H54 (cell line): Measurements from ENCODE around the gene RTN4R.
A peak's percentile ranks its signal among the peaks of the same experiment; 100 is the strongest.

Source experiments
- DNase-seq: peaks from one replicate; pipeline ENCODE4 v3.0.0; 2011; ENCODE audit warnings: low spot score, mixed read lengths; ENCODE audit not compliant: insufficient read length
- FAIRE-seq: peaks from 3 replicates; lab custom pipeline; 2011; peaks lifted over from hg19 to GRCh38; lab: Jason Lieb, UNC
- POLR2A ChIP-seq: IDR thresholded peaks from 2 replicates; pipeline ENCODE4 v1.6.1; 2011; ENCODE audit warnings: low read depth, mild to moderate bottlenecking, low read length

The RTN4R gene

GRCh38 chr22:20215742-20216141, 52.4 kb downstream of the RTN4R start:
- FAIRE-seq (no peak), DNase-seq (no peak)
- TF ChIP-seq POLR2A = no peak

DNA sequence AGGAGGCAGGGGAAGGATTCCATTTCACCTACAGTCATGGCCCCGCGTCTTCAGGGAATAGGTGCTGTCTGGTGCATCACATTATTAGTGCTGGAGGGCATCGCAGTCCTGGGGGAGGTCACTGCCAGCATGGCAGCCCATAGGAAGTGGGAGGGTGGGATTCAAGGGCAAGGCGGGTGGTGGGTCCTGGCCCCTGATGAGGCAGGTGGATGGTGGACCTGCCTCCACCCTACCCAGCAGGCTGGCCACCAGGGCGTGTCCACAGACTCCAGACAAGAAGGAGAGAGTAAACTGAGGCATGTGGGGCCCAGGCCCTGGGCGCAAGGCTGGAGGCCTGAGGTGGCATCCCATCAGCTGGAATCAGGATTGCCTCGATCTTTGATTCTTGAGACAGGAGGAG, 53.3 kb downstream of the RTN4R start:
- FAIRE-seq (no peak), DNase-seq (no peak)
- TF ChIP-seq POLR2A = no peak

DNA sequence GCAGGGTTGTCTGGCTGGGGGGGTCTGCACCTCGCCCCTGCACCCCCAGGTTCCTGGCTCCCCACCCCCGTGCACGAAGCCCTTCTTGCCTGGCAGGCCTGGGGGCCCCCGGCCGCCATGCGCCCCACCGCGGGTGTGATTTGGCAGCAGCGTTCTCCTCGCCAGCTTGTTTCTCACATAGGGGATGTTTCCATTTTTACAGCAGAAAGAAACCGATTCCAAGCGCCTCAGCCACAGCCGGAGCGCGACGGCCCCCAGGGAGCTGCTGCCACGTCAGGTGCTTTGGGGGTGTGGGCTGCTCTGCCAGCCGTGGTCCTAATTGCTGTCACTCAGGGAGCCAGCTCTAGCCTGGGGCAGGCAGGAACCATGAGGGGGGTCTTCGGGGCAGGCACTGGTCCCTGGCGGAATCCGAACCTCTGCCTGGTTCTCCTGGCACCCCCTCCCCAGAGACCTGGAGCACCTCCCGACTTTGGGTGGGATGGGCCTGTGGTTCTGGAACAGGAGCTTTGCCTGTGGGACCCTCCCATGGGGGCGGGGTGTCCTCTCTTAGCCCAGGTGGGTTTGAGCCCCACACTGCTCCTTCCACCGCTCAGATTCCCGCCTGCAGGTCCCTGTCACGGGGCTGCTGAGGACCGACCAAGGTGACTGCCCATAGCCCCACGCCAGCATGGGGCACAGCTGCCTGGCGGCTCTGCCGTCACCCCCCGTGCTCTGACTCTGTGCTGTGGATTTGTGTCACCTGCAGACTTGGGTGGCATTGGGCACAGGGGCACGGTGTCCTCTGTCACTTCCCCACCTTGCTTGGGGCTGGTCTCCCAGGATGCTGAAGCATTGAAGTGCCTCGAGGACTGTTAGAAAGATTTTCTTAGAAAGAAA, 54.0 kb downstream of the RTN4R start:
- FAIRE-seq = no peak
- TF ChIP-seq POLR2A = no peak
- no peak for DNase-seq

GRCh38 chr22:20212754-20213699, 55.1 kb downstream of the RTN4R start:
- FAIRE-seq = no peak
- DNase-seq = no peak

GRCh38 chr22:20211997-20212753, 55.9 kb downstream of the RTN4R start:
- TF ChIP-seq POLR2A = no peak
- DNase-seq (no peak), FAIRE-seq (no peak)

More at GRCh38 chr22:20212754-20213699, 55.1 kb downstream of the RTN4R start:
- no peak for TF ChIP-seq POLR2A

GRCh38 chr22:20211409-20211996, 56.6 kb downstream of the RTN4R start:
- DNase-seq (no peak), FAIRE-seq (no peak)
- no peak for TF ChIP-seq POLR2A

GRCh38 chr22:20210473-20211059, 57.6 kb downstream of the RTN4R start:
- DNase-seq (no peak), FAIRE-seq (no peak)
- no peak for TF ChIP-seq POLR2A

- TF ChIP-seq POLR2A = no peak
- DNase-seq (no peak), FAIRE-seq (no peak)
These were observed 58.3 kb downstream of the RTN4R start for GRCh38 chr22:20209761-20210250.

- no peak for TF ChIP-seq POLR2A
- DNase-seq (no peak), FAIRE-seq (no peak)
These were observed 59.3 kb downstream of the RTN4R start for GRCh38 chr22:20208713-20209310.

DNA sequence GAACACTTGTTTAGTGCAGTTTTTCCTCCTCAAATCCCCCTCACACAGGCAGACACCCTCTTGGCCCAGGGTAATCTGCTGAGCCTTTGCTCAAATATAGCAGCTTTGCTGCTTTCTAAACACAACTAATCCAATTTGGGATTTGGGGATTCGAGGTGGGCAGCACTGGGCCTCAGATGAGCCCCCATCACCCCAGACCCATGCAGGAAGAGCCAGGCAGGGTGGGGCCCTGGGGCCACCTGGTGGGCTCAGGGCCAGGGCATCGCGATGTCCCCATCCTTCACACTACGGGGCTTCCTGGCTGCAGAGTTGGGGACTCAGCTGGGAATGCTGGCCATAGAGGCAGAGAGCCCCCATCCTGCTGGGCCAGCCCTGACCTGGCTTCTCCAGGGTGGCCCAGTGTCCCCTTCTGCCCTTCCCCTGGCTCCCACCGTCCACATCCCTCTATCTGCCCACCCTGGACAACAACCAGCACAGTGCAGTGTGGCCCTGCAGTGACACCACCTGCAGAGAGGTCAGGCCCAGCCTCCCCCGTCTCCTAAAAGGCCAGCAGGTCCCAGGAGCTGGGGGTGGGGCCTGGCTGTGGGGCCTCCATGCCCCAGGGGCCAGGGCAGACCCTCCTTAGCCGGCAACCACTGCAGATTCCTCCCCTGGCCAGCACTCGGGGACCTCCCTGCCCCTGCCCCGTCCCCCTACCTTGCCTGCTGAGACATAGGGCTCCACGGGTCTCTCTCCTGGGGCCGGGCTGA, 60.7 kb downstream of the RTN4R start:
- FAIRE-seq (no peak), DNase-seq (no peak)

DNA sequence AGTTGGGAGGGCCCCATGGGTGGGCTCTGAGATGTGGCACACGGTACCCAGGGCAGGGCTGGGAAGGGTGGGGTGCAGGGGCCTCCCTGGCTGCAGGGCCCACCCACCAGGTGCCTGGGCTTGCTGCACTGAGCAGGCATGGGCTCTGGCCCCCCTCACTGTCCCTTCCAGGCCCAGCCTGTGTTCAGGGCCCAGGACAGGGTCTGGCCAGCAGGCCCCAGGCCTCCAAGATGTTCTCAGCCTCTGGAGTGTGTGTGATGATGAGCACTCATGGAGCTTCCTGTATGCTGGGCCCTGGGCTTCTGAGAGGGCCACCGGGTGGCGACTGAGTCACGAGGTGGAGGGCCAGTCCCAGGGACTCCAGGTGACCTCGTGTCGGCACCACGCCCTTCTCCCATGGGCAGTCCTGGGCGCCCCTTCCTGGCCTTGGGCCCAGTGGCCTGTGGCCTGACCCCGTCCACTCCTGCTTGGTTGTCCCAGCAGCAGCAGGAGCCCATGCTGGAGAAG, 61.4 kb downstream of the RTN4R start:
- FAIRE-seq (no peak), DNase-seq (peak; percentile 48)
- no peak for TF ChIP-seq POLR2A

More for the DNA sequence above, 60.7 kb downstream of the RTN4R start:
- TF ChIP-seq POLR2A = no peak
